GM12891 (cell line): ENCODE measurements around the gene DDX39B.

Source experiments
- POLR2A ChIP-seq: IDR thresholded peaks from 2 replicates; pipeline ENCODE4 v1.6.1; 2011; ENCODE audit warnings: low read depth, low read length, control low read depth
- POLR2AphosphoS5 ChIP-seq: IDR thresholded peaks from 2 replicates; pipeline ENCODE4 v1.6.1; 2011; ENCODE audit warnings: low read depth, low read length, control low read depth
- SPI1 ChIP-seq: IDR thresholded peaks from 2 replicates; pipeline ENCODE4 v1.6.1; 2011; ENCODE audit warnings: low read depth, low read length, control low read depth
- TAF1 ChIP-seq: IDR thresholded peaks from 2 replicates; pipeline ENCODE4 v1.6.1; 2011; ENCODE audit warnings: low read depth, low read length, control low read depth

- TF ChIP-seq POLR2A (no peak), SPI1 (no peak), POLR2AphosphoS5 (no peak), TAF1 (no peak)
Observed at GRCh38 chr6:31495580-31495979, 46.2 kb downstream of the DDX39B start.
